OCI-LY1 (cell line): Measurements from ENCODE around the gene MNT.

Experiments used
- H2AFZ ChIP-seq: fragments of 200-600 bp; sonication (generic), shearing (Covaris generic); 2 replicates; pipeline ENCODE4 v1.6.0; 2014; ENCODE audit warnings: antibody characterized with exemption, mild to moderate bottlenecking, low read length
- H3F3A ChIP-seq: fragments of 200-600 bp; sonication (generic), shearing (Covaris generic); 2 replicates; pipeline ENCODE4 v1.6.0; 2014; ENCODE audit warnings: mild to moderate bottlenecking, antibody characterized with exemption, low read length, moderate library complexity; ENCODE audit not compliant: insufficient read depth
- H3K27ac ChIP-seq: fragments of 200-600 bp; sonication (generic); 2 replicates; pipeline ENCODE4 v1.5.1; 2014; ENCODE audit warnings: low read length, mixed run types, mild to moderate bottlenecking, low read depth; ENCODE audit not compliant: poor library complexity, severe bottlenecking
- H3K27me3 ChIP-seq: fragments of 200-600 bp; sonication (generic); 2 replicates; pipeline ENCODE4 v1.6.0; 2014; ENCODE audit warnings: antibody characterized with exemption, mild to moderate bottlenecking, low read length, moderate library complexity; ENCODE audit not compliant: insufficient read depth
- H3K36me3 ChIP-seq: fragments of 200-600 bp; sonication (generic); 2 replicates; pipeline ENCODE4 v1.6.1; 2014; ENCODE audit warnings: mild to moderate bottlenecking, antibody characterized with exemption, low read length, moderate library complexity, mixed read lengths; ENCODE audit not compliant: insufficient read depth
- H3K4me1 ChIP-seq: fragments of 200-600 bp; sonication (generic); 2 replicates; pipeline ENCODE4 v1.5.1; 2014; ENCODE audit warnings: mild to moderate bottlenecking, low read length, moderate library complexity; ENCODE audit not compliant: insufficient read depth, severe bottlenecking
- H3K4me2 ChIP-seq: fragments of 200-600 bp; sonication (generic), shearing (Covaris generic); 2 replicates; pipeline ENCODE4 v1.6.1; 2014; ENCODE audit warnings: low read length
- H3K4me3 ChIP-seq: fragments of 200-600 bp; sonication (generic); 2 replicates; pipeline ENCODE4 v1.5.1; 2014; ENCODE audit warnings: low read length, low read depth, mild to moderate bottlenecking, mixed read lengths; ENCODE audit not compliant: poor library complexity, severe bottlenecking
- H3K79me2 ChIP-seq: fragments of 200-600 bp; shearing (Covaris generic); 2 replicates; pipeline ENCODE4 v1.6.1; 2016; ENCODE audit warnings: mixed run types, low read length, mixed read lengths; ENCODE audit not compliant: insufficient read depth
- H3K9ac ChIP-seq: fragments of 200-600 bp; sonication (generic), shearing (Covaris generic); 2 replicates; pipeline ENCODE4 v1.6.1; 2014; ENCODE audit warnings: mild to moderate bottlenecking, low read length, mixed read lengths
- H3K9me2 ChIP-seq: fragments of 200-600 bp; sonication (generic), shearing (Covaris generic); 2 replicates; pipeline ENCODE4 v1.6.1; 2014; ENCODE audit warnings: low read depth, mild to moderate bottlenecking, low read length, mixed read lengths
- H3K9me3 ChIP-seq: fragments of 200-600 bp; shearing (Covaris generic); 2 replicates; pipeline ENCODE4 v1.6.1; 2014; ENCODE audit warnings: low read length, mixed read lengths
- H4K20me1 ChIP-seq: fragments of 200-600 bp; sonication (generic), shearing (Covaris generic); 2 replicates; pipeline ENCODE4 v1.6.0; 2016; ENCODE audit warnings: mild to moderate bottlenecking, low read length; ENCODE audit not compliant: insufficient read depth
- EZH2 ChIP-seq: fragments of 200-600 bp; sonication (generic), shearing (Covaris generic); IDR thresholded peaks from 2 replicates; pipeline ENCODE4 v1.8.0; 2017; ENCODE audit warnings: borderline replicate concordance, mixed run types, mild to moderate bottlenecking, antibody characterized with exemption, low read length, moderate library complexity, mixed read lengths
- TF ChIP-seq, protein P1 (sequence below): fragments of 200-600 bp; sonication (generic), shearing (Covaris generic); IDR thresholded peaks from 2 replicates; pipeline ENCODE4 v1.5.1; 2017; ENCODE audit warnings: mild to moderate bottlenecking, antibody characterized with exemption, low read length, moderate library complexity, mixed read lengths

The MNT gene

GRCh38 chr17:2372681-2373080 lies 28.2 kb downstream of the MNT start:
- H3F3A ChIP-seq: no peaks in the 10 kb centered on the region

DNA sequence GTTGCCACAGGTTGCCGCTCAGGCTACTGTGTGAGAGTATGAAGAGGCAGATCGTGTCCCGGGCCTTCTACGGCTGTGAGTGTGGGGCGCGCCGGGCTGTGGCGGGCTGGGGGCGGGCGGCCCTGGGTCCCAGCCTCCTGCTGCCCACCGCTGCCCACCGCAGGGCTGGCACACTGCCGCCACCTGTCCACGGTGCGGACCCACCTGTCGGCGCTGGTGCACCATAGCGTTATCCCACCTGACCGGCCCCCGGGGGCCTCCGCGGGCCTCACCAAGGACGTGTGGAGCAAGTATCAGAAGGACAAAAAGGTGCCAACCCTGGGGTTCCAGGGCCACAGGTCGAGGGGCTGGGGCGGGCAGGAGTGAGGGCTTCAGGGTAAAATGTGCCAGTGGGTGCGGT lies 28.7 kb downstream of the MNT start:
- no peak for TF ChIP-seq EZH2
- TF ChIP-seq, protein P1, sequence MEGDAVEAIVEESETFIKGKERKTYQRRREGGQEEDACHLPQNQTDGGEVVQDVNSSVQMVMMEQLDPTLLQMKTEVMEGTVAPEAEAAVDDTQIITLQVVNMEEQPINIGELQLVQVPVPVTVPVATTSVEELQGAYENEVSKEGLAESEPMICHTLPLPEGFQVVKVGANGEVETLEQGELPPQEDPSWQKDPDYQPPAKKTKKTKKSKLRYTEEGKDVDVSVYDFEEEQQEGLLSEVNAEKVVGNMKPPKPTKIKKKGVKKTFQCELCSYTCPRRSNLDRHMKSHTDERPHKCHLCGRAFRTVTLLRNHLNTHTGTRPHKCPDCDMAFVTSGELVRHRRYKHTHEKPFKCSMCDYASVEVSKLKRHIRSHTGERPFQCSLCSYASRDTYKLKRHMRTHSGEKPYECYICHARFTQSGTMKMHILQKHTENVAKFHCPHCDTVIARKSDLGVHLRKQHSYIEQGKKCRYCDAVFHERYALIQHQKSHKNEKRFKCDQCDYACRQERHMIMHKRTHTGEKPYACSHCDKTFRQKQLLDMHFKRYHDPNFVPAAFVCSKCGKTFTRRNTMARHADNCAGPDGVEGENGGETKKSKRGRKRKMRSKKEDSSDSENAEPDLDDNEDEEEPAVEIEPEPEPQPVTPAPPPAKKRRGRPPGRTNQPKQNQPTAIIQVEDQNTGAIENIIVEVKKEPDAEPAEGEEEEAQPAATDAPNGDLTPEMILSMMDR: no peak
- H3K9me2 ChIP-seq: no peaks in the 10 kb centered on the region

More at GRCh38 chr17:2372681-2373080, 28.2 kb downstream of the MNT start:
- no peak overlapping the region for H3K4me3 ChIP-seq
- H3K9me3 ChIP-seq: no peaks in the 10 kb centered on the region
- no peaks in the 10 kb centered on the region for H3K27me3 ChIP-seq
- no peak overlapping the region for H3K27ac ChIP-seq
- H3K4me2 ChIP-seq: no peak overlapping the region
- peaks cover 29% of the 10 kb centered on the region for H3K36me3 ChIP-seq
- no peak overlapping the region for H3K9ac ChIP-seq
- no peaks in the 10 kb centered on the region for H3K9me2 ChIP-seq
- TF ChIP-seq, protein P1: no peak
- no peak for TF ChIP-seq EZH2
- H2AFZ ChIP-seq: no peak overlapping the region
- no peaks in the 10 kb centered on the region for H3K4me1 ChIP-seq
- H3K79me2 ChIP-seq: no peaks in the 10 kb centered on the region
- no peaks in the 10 kb centered on the region for H4K20me1 ChIP-seq

GRCh38 chr17:2371183-2372130 lies 29.4 kb downstream of the MNT start:
- Histone ChIP-seq H3K4me2 (no peak overlapping the region), H3K9me3 (no peaks in the 10 kb centered on the region), H3K4me1 (no peaks in the 10 kb centered on the region), H3K79me2 (no peaks in the 10 kb centered on the region), H3F3A (no peaks in the 10 kb centered on the region), H3K27ac (no peak overlapping the region), H3K4me3 (no peak overlapping the region), H4K20me1 (no peaks in the 10 kb centered on the region), H3K9me2 (no peaks in the 10 kb centered on the region), H3K27me3 (no peaks in the 10 kb centered on the region), H3K9ac (no peak overlapping the region), H2AFZ (no peak overlapping the region), H3K36me3 (peaks cover 19% of the 10 kb centered on the region)
- TF ChIP-seq, protein P1: no peak
- TF ChIP-seq EZH2: no peak

More for the DNA sequence above, 28.7 kb downstream of the MNT start:
- Histone ChIP-seq H3K4me1 (no peaks in the 10 kb centered on the region), H3K27ac (no peak overlapping the region), H3K36me3 (peaks cover 25% of the 10 kb centered on the region), H3K4me3 (no peak overlapping the region), H3K9me3 (no peaks in the 10 kb centered on the region), H2AFZ (no peak overlapping the region), H3K27me3 (no peaks in the 10 kb centered on the region), H3K4me2 (no peak overlapping the region), H3K9ac (no peak overlapping the region), H3F3A (no peaks in the 10 kb centered on the region), H4K20me1 (no peaks in the 10 kb centered on the region), H3K79me2 (no peaks in the 10 kb centered on the region)
